PFSK-1 (cell line): ENCODE results near the gene DTNA.

Experiments used
- POLR2AphosphoS5 ChIP-seq: IDR thresholded peaks from 2 replicates; pipeline ENCODE4 v1.6.1; 2012; ENCODE audit warnings: low read depth, mild to moderate bottlenecking, control low read depth, low read length, moderate library complexity
- REST ChIP-seq, 2 experiments: IDR thresholded peaks; 2 replicates each; pipeline versions ENCODE4 v1.6.1 to v1.8.0; 2011 to 2012; ENCODE audit warnings: low read depth in 2 of 2, low read length in 2 of 2, control low read depth in 1 of 2, inconsistent platforms in 1 of 2, mild to moderate bottlenecking in 1 of 2, moderate library complexity in 1 of 2; ENCODE audit not compliant: insufficient read depth in 1 of 2
- SIN3A ChIP-seq: IDR thresholded peaks from 2 replicates; pipeline ENCODE4 v1.6.1; 2012; ENCODE audit warnings: mild to moderate bottlenecking, low read length, moderate library complexity, borderline replicate concordance; ENCODE audit not compliant: insufficient read depth

- TF ChIP-seq REST (IDR thresholded peaks at IDR 0.05; ENCODE audit: insufficient read depth in 1 of 2, low read depth in 2 of 2, low read length in 2 of 2) (no peak), POLR2AphosphoS5 (no peak), SIN3A (no peak)
Observed at GRCh38 chr18:34828093-34828492, 118.0 kb downstream of the DTNA start.
